GM21529 (cell line): ENCODE measurements around the gene NUAK2.

Source experiments
- ATAC-seq: cut with Tn5 transposase; IDR thresholded peaks from one replicate; pipeline ENCODE4 v1.9.1; 2021; ENCODE audit not compliant: unreplicated experiment

The NUAK2 gene

GRCh38 chr1:205259324-205259832, 62.2 kb downstream of the NUAK2 start:
- no peak for ATAC-seq

DNA sequence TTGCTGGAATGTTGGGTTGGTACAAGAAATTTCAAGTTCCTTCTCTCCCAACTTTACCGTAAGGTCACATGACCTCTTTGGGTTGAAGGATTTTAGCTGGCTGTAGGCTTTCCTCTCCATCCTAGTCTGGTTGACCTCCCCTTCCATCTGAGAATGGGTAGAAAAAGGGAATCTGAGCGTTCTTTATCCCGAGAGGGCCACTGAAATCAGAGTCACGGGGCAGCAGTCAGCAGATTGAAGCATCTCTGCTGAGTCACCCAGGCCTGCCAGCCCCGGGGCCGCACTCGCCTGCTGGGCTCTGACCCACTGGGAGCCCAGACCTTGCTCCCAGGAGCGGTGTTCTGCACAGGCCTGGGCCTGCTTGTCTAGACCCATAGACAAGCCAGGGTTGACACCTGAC, 62.8 kb downstream of the NUAK2 start:
- no peak for ATAC-seq

GRCh38 chr1:205258261-205258691, 63.3 kb downstream of the NUAK2 start:
- ATAC-seq = no peak

- ATAC-seq = no peak
Observed at GRCh38 chr1:205257735-205258134, 63.8 kb downstream of the NUAK2 start.

GRCh38 chr1:205256951-205257625, 64.5 kb downstream of the NUAK2 start:
- ATAC-seq = no peak

DNA sequence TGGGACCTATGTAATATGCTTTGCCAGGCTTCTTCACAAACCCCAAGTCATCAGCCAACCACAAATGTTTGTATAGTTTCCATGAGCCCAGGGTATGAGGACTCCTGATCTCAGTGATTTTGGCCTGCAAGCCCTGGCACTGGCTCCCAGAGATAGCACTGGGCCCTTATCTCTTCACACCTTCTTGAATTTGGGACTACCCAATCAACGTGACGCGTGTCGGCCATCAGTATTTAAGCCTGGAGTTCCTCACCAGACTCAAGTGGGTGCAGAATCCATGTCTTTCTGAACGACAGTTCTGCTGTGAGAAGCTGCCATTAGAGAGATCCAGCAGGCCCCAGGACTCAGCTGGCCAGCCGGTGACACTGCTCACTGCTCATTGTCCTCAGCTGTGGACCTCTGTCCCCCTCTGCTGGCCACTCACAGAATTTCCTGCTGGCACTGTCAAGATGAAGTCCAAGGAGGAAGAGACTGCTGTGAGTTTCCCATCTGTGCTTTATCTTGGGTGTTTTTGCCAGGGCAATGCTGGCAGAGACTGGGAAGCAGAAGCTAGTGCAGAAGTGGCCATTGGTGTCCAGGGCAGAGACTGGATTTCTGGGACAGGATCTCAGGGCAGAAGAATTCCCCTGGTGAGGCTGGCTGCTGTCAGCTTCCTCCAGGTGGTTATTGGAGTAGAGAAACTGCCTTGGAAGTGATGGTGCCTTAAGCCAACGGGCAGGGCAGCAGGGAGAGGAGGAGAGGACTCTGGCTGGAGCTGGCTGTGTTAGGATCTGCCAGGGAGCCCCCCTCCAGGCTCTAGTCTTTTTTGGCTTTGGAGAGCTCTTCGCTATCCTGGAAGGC, 65.4 kb downstream of the NUAK2 start:
- ATAC-seq = peak; percentile 82
